Stomach (tissue), 9 donors: ENCODE measurements around the gene PDLIM7. TPM values are rescaled to one million over a fixed set of nuclear protein-coding genes. Genes with fewer than 3 reads are reported as not detected.
A peak's percentile ranks its signal among the peaks of the same experiment; 100 is the strongest.

Experiments used
- DNase-seq, 2 donors: peaks; one replicate each; pipeline versions ENCODE4 v3.0.0 to v3.0.0-alpha.2; 2013 to 2019
- H3K27ac ChIP-seq, 5 donors: fragments of 200-600 bp in 4 of 5; sonication (generic) in 4 of 5; one replicate each; pipeline ENCODE4 v1.5.1; 2013 to 2019; ENCODE audit warnings: mild to moderate bottlenecking in 1 of 5, moderate library complexity in 1 of 5
- H3K27me3 ChIP-seq, 3 donors: fragments of 200-600 bp; sonication (generic); one replicate each; pipeline ENCODE4 v1.5.1; 2017 to 2019; ENCODE audit warnings: mixed run types in 1 of 3
- H3K36me3 ChIP-seq, 4 donors: fragments of 200-600 bp; sonication (generic); 1 replicate in 3 of 4; 2 replicates in 1 of 4; pipeline ENCODE4 v1.5.1; 2016 to 2019
- H3K4me1 ChIP-seq, 4 donors: fragments of 200-600 bp; sonication (generic); one replicate each; pipeline ENCODE4 v1.5.1; 2016 to 2019
- H3K4me3 ChIP-seq, 4 donors: fragments of 200-600 bp; sonication (generic) in 3 of 4; one replicate each; pipeline ENCODE4 v1.5.1; 2016 to 2019; ENCODE audit warnings: mild to moderate bottlenecking in 1 of 4
- H3K9me3 ChIP-seq, 4 donors: fragments of 200-600 bp; sonication (generic); one replicate each; pipeline ENCODE4 v1.5.1; 2016 to 2019
- CTCF ChIP-seq, 7 experiments: fragments of 450-650 bp in 4 of 7; fragments of 200-600 bp in 3 of 7; sonication (generic) in 3 of 7; IDR thresholded peaks; one replicate each; pipeline ENCODE4 v1.5.1; 2016 to 2019; ENCODE audit warnings: antibody characterized with exemption in 7 of 7, control low read depth in 2 of 7, mild to moderate bottlenecking in 1 of 7
- EP300 ChIP-seq: sonication (generic); formaldehyde crosslinking; IDR thresholded peaks from one replicate; pipeline ENCODE4 v1.6.1; 2017; ENCODE audit warnings: antibody characterized with exemption
- POLR2A ChIP-seq, 4 donors: fragments of 450-650 bp; IDR thresholded peaks; one replicate each; pipeline ENCODE4 v1.6.1; 2016; ENCODE audit warnings: antibody characterized with exemption in 4 of 4, control low read depth in 2 of 4, mild to moderate bottlenecking in 1 of 4, moderate library complexity in 1 of 4
- POLR2AphosphoS5 ChIP-seq, 3 donors: sonication (generic); formaldehyde crosslinking; IDR thresholded peaks; one replicate each; pipeline ENCODE4 v1.6.1; 2016; ENCODE audit warnings: antibody characterized with exemption in 3 of 3
- WGBS, 5 donors: extraction: QIAGEN DNeasy Blood & Tissue Kit in 3 of 5; methylation state at CpG; one replicate each; pipeline versions ENCODE4 v1.1.5 to v1.1.7; 2013 to 2018; 5-methylcytosine and 5-hydroxymethylcytosine counted together
- intact Hi-C: fragments of 100-400 bp; cut with DNase I; formaldehyde crosslinking; loops from one replicate; pipeline ENCODE4 v1.15.1; 2023; ENCODE audit warnings: low total_unique reads
- polyA plus RNA-seq, 3 donors: library from polyadenylated mRNA; stranded (reverse); fragments of 200-250 nt; gene quantifications; one replicate each; pipeline ENCODE4 v1.2.3, GENCODE V29; 2013
- total RNA-seq, 5 donors: library from RNA; depleted of rRNA; stranded (reverse); fragments of >200 nt; gene quantifications; one replicate each; pipeline versions ENCODE4 v1.1.0 to v1.2.3, GENCODE V29; 2014 to 2016
- donor health status: healthy with polysubstance abuse.
- donor health status: Bipolar disorder and iron deficiency.
- donor health status: healthy.

Gene PDLIM7
- total and polyA plus RNA-seq, 8 donors = 14.6 to 142 (median 86.8) TPM

DNA sequence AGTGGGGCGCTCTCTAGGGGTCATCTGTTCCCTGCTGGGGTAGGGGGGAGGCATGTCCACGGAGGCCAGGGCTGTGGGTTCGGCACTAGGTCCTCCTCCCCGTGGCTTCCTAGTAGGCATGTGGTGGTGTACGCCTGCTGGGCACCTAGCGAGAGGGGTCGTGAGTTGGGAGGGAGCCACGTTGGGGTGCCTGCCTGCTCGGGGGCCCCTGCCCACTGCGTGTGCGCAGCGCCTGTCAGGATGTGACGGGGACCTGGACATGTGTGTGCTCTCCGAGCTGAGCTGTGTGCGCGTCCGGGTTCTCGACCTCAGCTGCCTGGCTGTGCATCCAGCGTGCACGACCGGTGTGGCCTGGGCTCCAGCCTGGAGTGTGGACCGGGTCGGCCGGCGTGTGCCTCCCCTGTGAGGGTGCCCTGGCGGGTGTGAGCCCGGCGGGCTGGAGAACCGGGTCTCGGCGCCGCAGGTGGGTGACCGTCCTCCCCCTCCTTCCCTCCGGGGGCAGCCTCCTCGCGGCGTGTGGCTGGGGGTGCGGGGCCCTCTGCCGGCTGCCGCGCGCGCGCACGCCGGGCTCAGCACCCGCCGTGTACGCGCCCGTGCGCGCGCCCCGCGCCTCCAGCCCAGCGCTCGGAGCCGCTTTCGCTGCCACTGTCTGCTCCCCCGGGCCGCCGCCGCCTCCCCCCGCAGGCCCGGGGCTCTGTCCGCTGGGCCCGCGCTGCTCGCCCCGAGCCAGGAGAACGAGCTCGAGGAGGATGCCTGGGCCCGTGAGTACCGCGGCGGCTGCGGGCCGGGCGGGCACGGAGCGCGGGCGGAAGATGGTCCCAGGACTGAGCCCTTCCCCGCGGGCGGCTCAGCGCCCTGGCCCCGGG lies 51.0 kb downstream of the PDLIM7 start, which contains the start of gene PRR7:
PRR7 (plus strand) TSS at position 615 of the 866 bp plus-strand sequence. CDS start 8,254 bp downstream, outside the sequence.
- TF ChIP-seq POLR2A (IDR thresholded peaks at IDR 0.05) (no peak), POLR2AphosphoS5 (IDR thresholded peaks at IDR 0.05) (peak in 1 of 3 donors; percentile 17)
- Histone ChIP-seq H3K27me3 (peaks cover 0 to 42% (median 12%) of the 10 kb centered on the region in 3 donors), H3K4me3 (peak within 1 kb of the TSS; percentile 58 to 75 (median 70)), H3K36me3 (peaks cover 6 to 15% (median 15%) of the 10 kb centered on the region in 4 donors), H3K4me1 (peaks cover 23 to 34% (median 27%) of the 10 kb centered on the region in 4 donors), H3K27ac (peak within 1 kb of the TSS; percentile 32 to 73 (median 46)), H3K9me3 (no peaks in the 10 kb centered on the region)
- DNase-seq = peak; percentile 66 to 90
- intact Hi-C loops = no loop called here
- 0 to 1% (median 0%) methylated on average over 11 to 76 of the region's 89 CpGs for WGBS, 5 donors

DNA sequence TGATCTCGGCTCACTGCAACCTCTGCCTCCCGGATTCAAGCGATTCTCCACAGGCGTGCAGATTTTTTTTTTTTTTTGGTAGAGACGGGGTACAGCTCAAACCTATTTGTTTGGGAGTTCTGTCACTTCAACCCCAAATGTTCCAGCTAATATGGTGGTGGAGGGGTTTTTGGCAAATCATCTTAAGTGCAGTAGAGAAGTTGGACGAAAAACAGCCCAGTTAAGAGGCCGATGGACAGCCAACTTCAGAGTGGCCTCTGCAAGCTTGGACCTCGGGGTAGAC lies 51.5 kb downstream of the PDLIM7 start:
- intact Hi-C loops = no loop called here
- peak overlapping the region; percentile 58 to 75 (median 70) for H3K4me3 ChIP-seq
- H3K27me3 ChIP-seq = peaks cover 0 to 42% (median 12%) of the 10 kb centered on the region in 3 donors
- peak overlapping the region in 3 of 5 donors; percentile 34 to 73 (median 66) for H3K27ac ChIP-seq
- DNase-seq = no peak
- TF ChIP-seq POLR2AphosphoS5 (IDR thresholded peaks at IDR 0.05) (no peak), CTCF (IDR thresholded peaks at IDR 0.05) (no peak), EP300 (no peak), POLR2A (IDR thresholded peaks at IDR 0.05) (no peak)
- peaks cover 23 to 34% (median 27%) of the 10 kb centered on the region in 4 donors for H3K4me1 ChIP-seq
- WGBS, 5 donors = 4 to 7% (median 5%) methylated on average over 8 of the region's 8 CpGs
- peaks cover 11 to 21% (median 21%) of the 10 kb centered on the region in 4 donors for H3K36me3 ChIP-seq
- no peaks in the 10 kb centered on the region for H3K9me3 ChIP-seq

DNA sequence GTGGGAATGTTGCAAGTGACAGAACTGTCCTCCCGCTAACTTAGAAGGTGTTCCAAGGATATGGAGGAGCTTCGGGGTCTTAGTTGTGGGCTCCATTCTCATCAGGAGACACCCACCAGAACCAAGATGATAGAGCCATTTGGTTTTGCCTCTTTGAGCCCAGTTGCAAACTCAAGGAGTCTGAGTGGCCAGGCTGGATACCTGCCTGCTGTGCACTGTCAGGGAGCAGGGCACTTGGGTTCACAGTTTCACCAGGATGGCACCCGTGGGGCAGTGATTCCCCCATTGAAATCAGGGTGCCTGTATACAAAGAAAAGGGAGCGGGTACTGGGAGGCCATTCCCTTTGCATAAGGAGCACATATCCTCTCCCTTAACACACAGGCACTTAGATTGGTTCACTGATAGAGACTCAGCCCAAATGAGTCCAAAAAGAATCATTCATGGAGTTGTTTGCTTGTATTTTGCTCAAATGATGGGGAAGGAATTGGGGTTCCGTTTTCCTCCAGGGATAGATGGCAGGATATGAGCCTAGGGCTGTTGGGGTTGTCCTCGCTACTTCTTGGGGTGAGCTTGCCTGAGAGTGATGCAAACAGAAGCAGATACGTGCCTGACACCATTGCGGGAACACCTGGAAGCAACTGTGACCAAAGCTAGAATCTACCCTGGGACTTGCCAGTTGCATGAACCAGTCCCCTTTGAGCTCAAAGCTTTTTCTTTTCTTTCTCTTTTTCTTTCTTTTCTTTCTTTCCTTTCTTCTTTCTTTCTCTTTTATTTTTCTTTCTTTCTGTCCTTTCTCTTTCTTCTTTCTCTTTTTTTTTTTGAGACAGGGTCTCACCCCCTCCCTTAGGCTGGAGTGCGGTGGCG lies 52.1 kb downstream of the PDLIM7 start:
- DNase-seq = no peak
- intact Hi-C loops = no loop called here
- Histone ChIP-seq H3K36me3 (peaks cover 16 to 27% (median 26%) of the 10 kb centered on the region in 4 donors), H3K27me3 (peaks cover 0 to 36% (median 12%) of the 10 kb centered on the region in 3 donors), H3K4me3 (no peak overlapping the region), H3K27ac (no peak overlapping the region), H3K4me1 (peaks cover 23 to 34% (median 27%) of the 10 kb centered on the region in 4 donors), H3K9me3 (no peaks in the 10 kb centered on the region)
- 41 to 44% (median 43%) methylated on average over 9 to 10 of the region's 10 CpGs for WGBS, 5 donors
- no peak for TF ChIP-seq POLR2A (IDR thresholded peaks at IDR 0.05)
- TF ChIP-seq CTCF (IDR thresholded peaks at IDR 0.05) = no peak
- no peak for TF ChIP-seq POLR2AphosphoS5 (IDR thresholded peaks at IDR 0.05)
- TF ChIP-seq EP300 = no peak

DNA sequence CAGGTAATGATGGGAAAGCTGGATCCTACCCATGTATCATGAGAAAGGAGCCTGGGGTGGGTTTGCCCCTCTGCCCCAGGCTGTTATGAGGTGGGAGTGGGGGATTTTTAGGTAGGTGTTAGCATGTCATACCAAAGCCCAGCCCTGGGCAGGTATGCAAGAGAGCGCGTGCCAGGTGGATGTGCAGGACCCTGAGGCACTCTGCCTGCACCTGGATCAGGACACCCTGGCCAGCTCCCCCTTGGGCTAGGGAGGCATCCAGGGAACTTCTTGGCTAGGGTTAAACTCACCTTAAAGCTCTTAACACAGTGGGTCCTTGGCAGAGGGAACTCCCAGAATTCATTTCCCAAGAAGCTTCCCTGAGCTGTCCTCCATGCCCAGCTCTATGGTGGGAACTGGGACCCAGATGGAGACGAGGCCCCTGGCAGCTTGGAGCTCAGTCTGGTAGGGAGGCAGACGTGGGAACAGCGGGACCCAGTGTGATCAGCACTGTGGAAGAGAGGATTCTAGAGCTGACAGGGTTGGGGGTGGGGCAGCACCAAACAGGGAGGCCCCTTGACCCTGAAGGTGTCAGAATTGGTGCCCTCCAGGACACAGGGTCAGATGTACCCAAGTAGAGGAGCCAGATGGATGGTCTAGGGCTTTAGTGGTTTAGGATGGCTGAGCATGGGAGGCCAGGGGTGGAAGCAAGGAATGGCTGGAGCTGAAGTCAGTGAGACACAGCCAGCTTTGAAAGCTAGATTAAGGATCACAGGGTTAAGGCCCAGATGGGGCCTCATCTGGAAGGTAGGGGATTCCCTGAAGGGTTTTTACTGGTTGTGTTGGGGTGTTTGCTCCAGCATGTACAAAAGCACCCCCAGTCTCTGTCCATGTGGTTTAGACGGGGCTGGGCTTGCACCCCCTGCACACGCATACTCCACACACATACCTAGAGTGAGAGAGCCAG lies 53.0 kb downstream of the PDLIM7 start:
- peaks cover 17 to 36% (median 34%) of the 10 kb centered on the region in 4 donors for H3K36me3 ChIP-seq
- no peak for DNase-seq
- H3K9me3 ChIP-seq = no peaks in the 10 kb centered on the region
- TF ChIP-seq CTCF (IDR thresholded peaks at IDR 0.05) = no peak
- TF ChIP-seq POLR2AphosphoS5 (IDR thresholded peaks at IDR 0.05) = no peak
- TF ChIP-seq POLR2A (IDR thresholded peaks at IDR 0.05) = no peak
- TF ChIP-seq EP300 = no peak
- no peak overlapping the region for H3K27ac ChIP-seq
- WGBS, 5 donors = 60 to 75% (median 63%) methylated on average over 6 to 7 of the region's 7 CpGs
- H3K4me1 ChIP-seq = peaks cover 23 to 34% (median 27%) of the 10 kb centered on the region in 4 donors
- H3K4me3 ChIP-seq = no peak overlapping the region
- intact Hi-C loops = no loop called here
- H3K27me3 ChIP-seq = peaks cover 0 to 27% (median 12%) of the 10 kb centered on the region in 3 donors
